ENCODE measurements around the gene VCPKMT. TPM values are rescaled to one million over a fixed set of nuclear protein-coding genes. Genes with fewer than 3 reads are reported as not detected.

The VCPKMT gene
- total RNA-seq, 2 experiments from 2014 or later: 30.4 to 32.4 TPM

DNA sequence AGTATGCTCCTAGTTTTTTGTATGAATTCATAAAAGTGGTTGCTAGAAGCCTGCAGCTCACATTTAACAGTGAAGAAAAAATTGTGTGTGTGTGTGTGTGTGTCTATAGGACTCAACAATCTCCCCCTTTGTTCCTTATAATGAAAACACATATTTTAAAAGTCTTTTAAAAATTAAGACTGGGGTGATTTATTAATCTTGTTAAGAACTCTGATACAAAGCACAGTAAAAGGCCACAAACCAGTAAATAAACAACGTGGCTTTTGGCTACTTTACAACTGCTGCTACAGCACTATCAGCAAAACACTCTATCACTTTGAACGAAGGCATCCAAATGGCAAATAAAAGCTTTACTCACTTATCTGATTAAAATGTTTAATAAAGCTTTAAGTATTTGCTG is 594 bp upstream of the VCPKMT start:
- Histone ChIP-seq H3K4me3 (ENCODE audit: low read length) (peak overlapping the region; percentile 75), H3K27ac (ENCODE audit: low read depth in 1 of 2, low read length in 2 of 2) (peak overlapping the region; percentile 81 to 95), H3K36me3 (ENCODE audit: insufficient read depth, low read length) (peaks cover 34% of the 10 kb centered on the region), H3K9me3 (ENCODE audit: control insufficient read depth in 1 of 2, insufficient read depth in 1 of 2, low read length in 2 of 2) (no peaks in the 10 kb centered on the region), H3K4me1 (ENCODE audit: insufficient read depth, low read length) (peaks cover 15% of the 10 kb centered on the region), H3K27me3 (ENCODE audit: control insufficient read depth in 1 of 2, insufficient read depth in 2 of 2, low read length in 2 of 2) (no peaks in the 10 kb centered on the region)
- CTCF ChIA-PET: interaction anchor here (1.0 to 3.4 kb wide), 7 partner anchors 12 to 415 kb away, joined by 3 to 40 read pairs (median 6); partner anchors contain the start of genes MAP4K5 and NEMF
- POLR2A ChIA-PET: interaction anchor here (0.7 to 3.4 kb wide), 21 partner anchors 27 to 531 kb away, joined by 3 to 77 read pairs (median 5); partner anchors contain the start of genes ARF6, DMAC2L, DNAAF2 and KLHDC1
- DNase-seq (no peak), ATAC-seq (ENCODE audit: poor library complexity) (no peak)
- peaks cover 31% of the 10 kb centered on the region for H3K4me1 Mint-ChIP-seq (ENCODE audit: low read depth)
- H3K36me3 Mint-ChIP-seq (ENCODE audit: low read depth): peaks cover 63% of the 10 kb centered on the region
- no peaks in the 10 kb centered on the region for H3K9me3 Mint-ChIP-seq
- H3K4me3 Mint-ChIP-seq: peak overlapping the region; percentile 99
- intact Hi-C loops (cut with DNase I, micrococcal nuclease): loop anchor here (1.0 to 5.0 kb wide), 7 partner anchors 115 to 495 kb away; partner anchors contain the start of genes MAP4K5 (in 2 of the 2), DMAC2L (in 1 of the 2), DNAAF2 (in 1 of the 2) and L2HGDH (in 1 of the 2)
- TF ChIP-seq, protein P1, sequence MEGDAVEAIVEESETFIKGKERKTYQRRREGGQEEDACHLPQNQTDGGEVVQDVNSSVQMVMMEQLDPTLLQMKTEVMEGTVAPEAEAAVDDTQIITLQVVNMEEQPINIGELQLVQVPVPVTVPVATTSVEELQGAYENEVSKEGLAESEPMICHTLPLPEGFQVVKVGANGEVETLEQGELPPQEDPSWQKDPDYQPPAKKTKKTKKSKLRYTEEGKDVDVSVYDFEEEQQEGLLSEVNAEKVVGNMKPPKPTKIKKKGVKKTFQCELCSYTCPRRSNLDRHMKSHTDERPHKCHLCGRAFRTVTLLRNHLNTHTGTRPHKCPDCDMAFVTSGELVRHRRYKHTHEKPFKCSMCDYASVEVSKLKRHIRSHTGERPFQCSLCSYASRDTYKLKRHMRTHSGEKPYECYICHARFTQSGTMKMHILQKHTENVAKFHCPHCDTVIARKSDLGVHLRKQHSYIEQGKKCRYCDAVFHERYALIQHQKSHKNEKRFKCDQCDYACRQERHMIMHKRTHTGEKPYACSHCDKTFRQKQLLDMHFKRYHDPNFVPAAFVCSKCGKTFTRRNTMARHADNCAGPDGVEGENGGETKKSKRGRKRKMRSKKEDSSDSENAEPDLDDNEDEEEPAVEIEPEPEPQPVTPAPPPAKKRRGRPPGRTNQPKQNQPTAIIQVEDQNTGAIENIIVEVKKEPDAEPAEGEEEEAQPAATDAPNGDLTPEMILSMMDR (IDR thresholded peaks at IDR 0.05): no peak
- no peaks in the 10 kb centered on the region for H3K27me3 Mint-ChIP-seq
- peak overlapping the region; percentile 99 for H3K27ac Mint-ChIP-seq

DNA sequence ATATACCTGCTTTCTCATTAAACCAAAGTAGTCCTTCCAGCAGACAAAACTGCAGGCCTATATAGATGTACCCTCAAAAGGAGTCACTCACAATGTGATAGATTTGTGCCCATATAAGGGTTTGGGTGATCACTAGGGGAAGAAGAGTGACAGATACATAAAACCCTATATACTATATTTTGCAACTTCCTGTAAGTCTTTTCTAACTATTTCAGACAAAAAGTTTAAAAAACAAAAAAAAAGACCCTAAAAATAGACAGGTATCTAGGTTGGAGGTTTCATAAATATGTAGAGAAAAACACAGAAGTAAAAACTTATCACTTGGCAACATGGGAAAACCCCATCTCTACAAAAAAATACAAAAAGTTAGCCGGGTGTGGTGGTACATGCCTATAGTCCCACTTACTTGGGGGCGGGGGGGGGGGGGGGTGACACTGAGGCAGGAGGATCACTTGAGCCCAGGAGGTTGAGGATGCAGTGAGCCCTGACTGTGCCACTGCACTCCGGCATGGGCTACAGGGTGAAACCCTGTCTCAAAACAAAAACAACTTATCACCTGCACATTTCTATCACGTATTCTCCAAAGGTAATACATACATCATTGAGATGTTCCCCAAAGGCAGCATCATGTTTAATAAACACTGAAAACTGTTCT is 2.9 kb downstream of the VCPKMT start:
- H3K27me3 ChIP-seq (ENCODE audit: control insufficient read depth in 1 of 2, insufficient read depth in 2 of 2, low read length in 2 of 2): no peaks in the 10 kb centered on the region
- POLR2A ChIA-PET: interaction anchor here (2.0 to 3.8 kb wide), 3 partner anchors 246 to 261 kb away, joined by 6 to 30 read pairs (median 10); partner anchors contain the start of gene NEMF
- H3K9me3 Mint-ChIP-seq: no peaks in the 10 kb centered on the region
- peak in 1 of 14 experiments; percentile 41 for DNase-seq
- H3K4me1 ChIP-seq (ENCODE audit: insufficient read depth, low read length): peaks cover 15% of the 10 kb centered on the region
- H3K4me3 ChIP-seq (ENCODE audit: low read length): no peak overlapping the region
- H3K9me3 ChIP-seq (ENCODE audit: control insufficient read depth in 1 of 2, insufficient read depth in 1 of 2, low read length in 2 of 2): no peaks in the 10 kb centered on the region
- CTCF ChIA-PET: interaction anchor here (1.3 to 2.0 kb wide), 2 partner anchors 251 to 260 kb away, joined by 5 to 11 read pairs; partner anchors contain the start of gene NEMF
- no peaks in the 10 kb centered on the region for H3K27me3 Mint-ChIP-seq
- no peak overlapping the region for H3K27ac ChIP-seq (ENCODE audit: low read depth in 1 of 2, low read length in 2 of 2)
- peak overlapping the region; percentile 20 for H3K4me3 Mint-ChIP-seq
- TF ChIP-seq, protein P1 (IDR thresholded peaks at IDR 0.05): no peak
- peaks cover 85% of the 10 kb centered on the region for H3K36me3 Mint-ChIP-seq (ENCODE audit: low read depth)
- peak overlapping the region; percentile 99 for H3K27ac Mint-ChIP-seq
- peaks cover 62% of the 10 kb centered on the region for H3K36me3 ChIP-seq (ENCODE audit: insufficient read depth, low read length)
- intact Hi-C loops (cut with DNase I, micrococcal nuclease): no loop called here
- H3K4me1 Mint-ChIP-seq (ENCODE audit: low read depth): peaks cover 40% of the 10 kb centered on the region
- no peak for ATAC-seq (ENCODE audit: poor library complexity)

DNA sequence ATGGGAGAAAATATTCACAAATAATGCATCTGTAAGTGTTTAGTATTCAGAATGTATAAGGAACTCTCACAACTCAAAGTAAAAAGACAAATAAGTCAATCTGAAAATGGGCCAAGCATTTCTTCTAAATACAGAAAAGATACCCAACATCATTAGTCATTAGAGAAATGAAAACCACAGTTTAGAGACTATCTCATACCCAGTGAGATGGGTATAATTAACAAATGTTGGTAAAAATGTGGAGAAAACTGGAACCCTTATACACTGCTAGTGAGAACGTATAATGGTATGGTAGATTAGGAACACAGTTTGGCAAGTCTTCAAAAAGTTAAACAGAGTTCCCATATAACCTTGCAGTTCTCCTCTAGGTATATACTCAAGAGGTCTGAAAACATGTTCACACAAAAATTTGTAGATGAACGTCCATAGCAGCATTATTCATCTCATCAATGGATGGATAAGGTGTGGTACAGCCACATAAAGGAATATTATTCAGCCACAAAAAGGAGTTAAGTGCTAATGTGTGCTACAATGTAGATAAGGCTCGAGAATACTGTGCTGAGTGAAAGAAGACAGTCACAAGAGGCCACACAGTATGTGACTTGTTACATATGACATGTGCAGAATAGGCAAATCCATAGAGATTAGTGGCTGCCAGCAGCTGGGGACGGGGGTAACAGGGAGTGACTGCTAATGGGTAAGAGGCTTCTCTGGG is 5.9 kb downstream of the VCPKMT start:
- H3K27ac ChIP-seq (ENCODE audit: low read depth in 1 of 2, low read length in 2 of 2): no peak overlapping the region

More for the DNA sequence above, 5.9 kb downstream of the VCPKMT start:
- no peak overlapping the region for H3K4me3 Mint-ChIP-seq
- CTCF ChIA-PET: interaction anchor here (0.6 kb wide), 1 partner anchor 248 kb away, joined by 3 read pairs; no protein-coding TSS in a partner anchor
- POLR2A ChIA-PET: no interaction called here
- TF ChIP-seq, protein P1 (IDR thresholded peaks at IDR 0.05): no peak
- DNase-seq (no peak), ATAC-seq (ENCODE audit: poor library complexity) (no peak)
- intact Hi-C loops (cut with DNase I, micrococcal nuclease): no loop called here
- Histone ChIP-seq H3K27me3 (ENCODE audit: control insufficient read depth in 1 of 2, insufficient read depth in 2 of 2, low read length in 2 of 2) (no peaks in the 10 kb centered on the region), H3K4me1 (ENCODE audit: insufficient read depth, low read length) (peaks cover 10% of the 10 kb centered on the region), H3K36me3 (ENCODE audit: insufficient read depth, low read length) (peaks cover 75% of the 10 kb centered on the region), H3K4me3 (ENCODE audit: low read length) (no peak overlapping the region), H3K9me3 (ENCODE audit: control insufficient read depth in 1 of 2, insufficient read depth in 1 of 2, low read length in 2 of 2) (no peaks in the 10 kb centered on the region)
- no peaks in the 10 kb centered on the region for H3K27me3 Mint-ChIP-seq
- H3K9me3 Mint-ChIP-seq: no peaks in the 10 kb centered on the region
- no peak overlapping the region for H3K27ac Mint-ChIP-seq
- peaks cover 23% of the 10 kb centered on the region for H3K4me1 Mint-ChIP-seq (ENCODE audit: low read depth)
- H3K36me3 Mint-ChIP-seq (ENCODE audit: low read depth): peaks cover 67% of the 10 kb centered on the region

All from CD4-positive, alpha-beta T cell (primary cell).